ENCODE measurements around the gene HNRNPA1L2.
"Not testable (repeated sequence)": the region's sequence is repeated elsewhere in the genome, so short reads cannot be mapped to it uniquely, and the experiment has no call there.

The HNRNPA1L2 gene

GRCh38 chr13:52642131-52642530 lies at the start of gene HNRNPA1L2:
Gene HNRNPA1L2 (plus strand): TSS chr13:52642431. CDS start chr13:52642493, 62 bp downstream.
- no peak for DNase-seq

GRCh38 chr13:52593175-52593574 lies 49.1 kb upstream of the HNRNPA1L2 start:
- DNase-seq, result not testable (repeated sequence)

GRCh38 chr13:52593812-52594211 lies 48.4 kb upstream of the HNRNPA1L2 start:
- not testable (repeated sequence) for DNase-seq

GRCh38 chr13:52594295-52594694 lies 47.9 kb upstream of the HNRNPA1L2 start:
- not testable (repeated sequence) for DNase-seq

- DNase-seq, result no peak
These were observed 44.6 kb upstream of the HNRNPA1L2 start for GRCh38 chr13:52597676-52598075.

- peak; percentile 64 for DNase-seq
These were observed 43.0 kb upstream of the HNRNPA1L2 start for GRCh38 chr13:52599037-52599847.

- DNase-seq, result no peak
These were observed 42.2 kb upstream of the HNRNPA1L2 start for GRCh38 chr13:52599848-52600603.

- peak; percentile 41 for DNase-seq
These were observed 41.6 kb upstream of the HNRNPA1L2 start for GRCh38 chr13:52600666-52601065.

- DNase-seq, result not testable (repeated sequence)
These were observed 38.9 kb upstream of the HNRNPA1L2 start for GRCh38 chr13:52603316-52603715.

GRCh38 chr13:52606126-52606525 lies 36.1 kb upstream of the HNRNPA1L2 start:
- not testable (repeated sequence) for DNase-seq

- not testable (repeated sequence) for DNase-seq
These were observed 35.4 kb upstream of the HNRNPA1L2 start for GRCh38 chr13:52606795-52607194.

GRCh38 chr13:52608184-52608583 lies 34.0 kb upstream of the HNRNPA1L2 start:
- DNase-seq, result not testable (repeated sequence)

GRCh38 chr13:52609013-52609606 lies 33.1 kb upstream of the HNRNPA1L2 start:
- DNase-seq, result not testable (repeated sequence)

GRCh38 chr13:52610158-52610557 lies 32.1 kb upstream of the HNRNPA1L2 start:
- not testable (repeated sequence) for DNase-seq

GRCh38 chr13:52615134-52615801 lies 27.0 kb upstream of the HNRNPA1L2 start:
- no peak for DNase-seq

GRCh38 chr13:52615812-52616211 lies 26.4 kb upstream of the HNRNPA1L2 start:
- DNase-seq, result no peak

GRCh38 chr13:52617070-52618060 lies 24.9 kb upstream of the HNRNPA1L2 start:
- peak; percentile 75 for DNase-seq

GRCh38 chr13:52631083-52631690 lies 11.0 kb upstream of the HNRNPA1L2 start:
- not testable (repeated sequence) for DNase-seq

GRCh38 chr13:52638666-52639328 lies 3.4 kb upstream of the HNRNPA1L2 start:
- DNase-seq, result no peak

- DNase-seq, result no peak
These were observed 1.9 kb downstream of the HNRNPA1L2 start for GRCh38 chr13:52644108-52644507.

- no peak for DNase-seq
These were observed 4.7 kb downstream of the HNRNPA1L2 start for GRCh38 chr13:52646967-52647366.
